Peyer's patch (tissue), 4 donors: ENCODE measurements around the gene CBX2.

Experiments
- POLR2A ChIP-seq, 2 donors: fragments of 450-650 bp; IDR thresholded peaks; one replicate each; pipeline ENCODE4 v1.5.1; 2017; ENCODE audit warnings: antibody characterized with exemption in 2 of 2, mild to moderate bottlenecking in 2 of 2, moderate library complexity in 2 of 2
- TF ChIP-seq, protein P1 (sequence below), 6 experiments: fragments of 450-650 bp in 4 of 6; fragments of 200-600 bp in 2 of 6; sonication (generic) in 1 of 6; IDR thresholded peaks; one replicate each; pipeline ENCODE4 v1.5.1; 2017 to 2019; ENCODE audit warnings: antibody characterized with exemption in 6 of 6, mild to moderate bottlenecking in 3 of 6, moderate library complexity in 1 of 6

DNA sequence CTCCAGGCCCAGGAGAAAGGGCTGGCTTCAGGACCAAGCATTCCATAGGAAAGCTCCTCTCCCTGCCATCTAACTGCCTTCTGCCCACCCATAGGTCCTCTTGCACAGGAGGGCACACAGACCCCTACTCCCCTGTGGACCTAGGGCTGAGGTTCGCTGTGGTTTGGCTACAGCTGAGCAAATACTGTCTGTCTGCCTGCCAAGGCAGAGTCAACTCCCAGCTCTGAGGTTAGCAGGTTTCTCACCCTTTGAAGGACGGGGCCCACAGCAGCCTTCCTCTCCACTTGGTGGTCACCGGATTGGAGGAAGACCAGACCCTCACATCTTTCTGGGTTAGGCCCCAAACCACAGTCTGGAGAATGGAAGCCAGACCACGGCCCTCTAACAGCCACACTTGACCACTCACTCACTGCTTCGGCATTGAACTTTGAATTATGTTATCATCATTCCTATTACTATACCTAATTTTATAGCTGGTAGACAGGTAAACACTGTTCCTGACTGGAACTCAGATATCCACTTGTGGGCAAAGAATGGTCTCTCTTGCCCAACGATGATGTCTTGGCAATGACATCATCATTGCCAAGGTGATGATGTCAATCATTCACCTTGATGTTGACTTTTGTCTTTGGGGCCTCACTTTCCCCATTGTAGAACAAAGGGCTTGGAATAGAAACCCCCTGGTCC is 47.1 kb downstream of the CBX2 start:
- TF ChIP-seq, protein P1, sequence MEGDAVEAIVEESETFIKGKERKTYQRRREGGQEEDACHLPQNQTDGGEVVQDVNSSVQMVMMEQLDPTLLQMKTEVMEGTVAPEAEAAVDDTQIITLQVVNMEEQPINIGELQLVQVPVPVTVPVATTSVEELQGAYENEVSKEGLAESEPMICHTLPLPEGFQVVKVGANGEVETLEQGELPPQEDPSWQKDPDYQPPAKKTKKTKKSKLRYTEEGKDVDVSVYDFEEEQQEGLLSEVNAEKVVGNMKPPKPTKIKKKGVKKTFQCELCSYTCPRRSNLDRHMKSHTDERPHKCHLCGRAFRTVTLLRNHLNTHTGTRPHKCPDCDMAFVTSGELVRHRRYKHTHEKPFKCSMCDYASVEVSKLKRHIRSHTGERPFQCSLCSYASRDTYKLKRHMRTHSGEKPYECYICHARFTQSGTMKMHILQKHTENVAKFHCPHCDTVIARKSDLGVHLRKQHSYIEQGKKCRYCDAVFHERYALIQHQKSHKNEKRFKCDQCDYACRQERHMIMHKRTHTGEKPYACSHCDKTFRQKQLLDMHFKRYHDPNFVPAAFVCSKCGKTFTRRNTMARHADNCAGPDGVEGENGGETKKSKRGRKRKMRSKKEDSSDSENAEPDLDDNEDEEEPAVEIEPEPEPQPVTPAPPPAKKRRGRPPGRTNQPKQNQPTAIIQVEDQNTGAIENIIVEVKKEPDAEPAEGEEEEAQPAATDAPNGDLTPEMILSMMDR (IDR thresholded peaks at IDR 0.05) = no peak
- TF ChIP-seq POLR2A (IDR thresholded peaks at IDR 0.05) = no peak
